Peyer's patch (tissue), 4 donors: ENCODE results near the gene ZFR2. TPM values are rescaled to one million over a fixed set of nuclear protein-coding genes. Genes with fewer than 3 reads are reported as not detected.

Experiments used
- DNase-seq, 3 donors: peaks; one replicate each; pipeline ENCODE4 v3.0.0-alpha.2; 2017 to 2019
- H3K27ac ChIP-seq, 4 donors: fragments of 200-600 bp; sonication (generic); one replicate each; pipeline ENCODE4 v1.5.1; 2016 to 2019
- H3K27me3 ChIP-seq, 2 donors: fragments of 200-600 bp; sonication (generic); one replicate each; pipeline ENCODE4 v1.5.1; 2019
- H3K36me3 ChIP-seq, 3 donors: fragments of 200-600 bp; sonication (generic); one replicate each; pipeline ENCODE4 v1.5.1; 2016 to 2019
- H3K4me1 ChIP-seq, 4 donors: fragments of 200-600 bp; sonication (generic); one replicate each; pipeline ENCODE4 v1.5.1; 2016 to 2019
- H3K4me3 ChIP-seq, 4 donors: fragments of 200-600 bp; sonication (generic); 1 replicate in 3 of 4; 2 replicates in 1 of 4; pipeline ENCODE4 v1.5.1; 2016 to 2019; ENCODE audit warnings: mild to moderate bottlenecking in 1 of 4
- H3K9me3 ChIP-seq, 4 donors: fragments of 200-600 bp; sonication (generic); one replicate each; pipeline ENCODE4 v1.5.1; 2016 to 2019; ENCODE audit warnings: mild to moderate bottlenecking in 1 of 4
- POLR2A ChIP-seq, 2 donors: fragments of 450-650 bp; IDR thresholded peaks; one replicate each; pipeline ENCODE4 v1.5.1; 2017; ENCODE audit warnings: antibody characterized with exemption in 2 of 2, mild to moderate bottlenecking in 2 of 2, moderate library complexity in 2 of 2
- total RNA-seq, 4 donors: library from RNA; depleted of rRNA; stranded (reverse); fragments of >200 nt; gene quantifications; one replicate each; pipeline ENCODE4 v1.1.0, GENCODE V29; 2016
- TF ChIP-seq, protein P1 (sequence below), 6 experiments: fragments of 450-650 bp in 4 of 6; fragments of 200-600 bp in 2 of 6; sonication (generic) in 1 of 6; IDR thresholded peaks; one replicate each; pipeline ENCODE4 v1.5.1; 2017 to 2019; ENCODE audit warnings: antibody characterized with exemption in 6 of 6, mild to moderate bottlenecking in 3 of 6, moderate library complexity in 1 of 6

The ZFR2 gene
- total RNA-seq, 4 donors from 2014 or later, result not detected

DNA sequence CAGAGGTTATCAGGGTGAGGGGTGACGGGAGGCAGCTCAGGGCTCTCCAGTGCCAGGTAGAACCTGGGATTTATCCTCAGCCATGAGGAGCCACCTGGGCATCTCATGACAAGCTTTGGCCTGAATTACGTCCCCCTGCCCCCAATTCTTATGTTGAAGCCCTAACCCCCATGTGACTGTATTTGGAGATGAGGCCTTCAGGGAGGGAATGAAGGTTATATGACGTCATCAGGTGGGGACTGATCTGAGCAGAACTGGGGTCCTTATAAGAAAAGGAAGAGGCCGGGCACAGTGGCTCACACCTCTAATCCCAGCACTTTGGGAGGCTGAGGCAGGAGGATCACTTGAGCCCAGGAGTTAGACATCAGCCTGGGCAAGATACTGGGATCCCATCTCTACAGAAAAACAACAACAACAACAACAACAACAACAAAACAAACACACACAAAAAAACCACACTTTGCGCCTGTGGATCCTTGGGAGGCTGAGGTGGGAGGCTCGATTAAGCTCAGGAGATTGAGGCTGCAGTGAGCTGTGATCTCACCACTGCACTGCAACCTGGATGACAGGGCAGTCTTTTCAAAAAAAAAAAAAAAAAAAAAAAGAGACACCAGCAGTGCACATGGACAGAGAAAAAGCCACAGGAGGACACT is 18.4 kb downstream of the ZFR2 start:
- Histone ChIP-seq H3K9me3 (peaks cover 0 to 7% (median 3%) of the 10 kb centered on the region in 4 donors), H3K36me3 (no peaks in the 10 kb centered on the region), H3K27ac (no peak overlapping the region), H3K4me1 (no peaks in the 10 kb centered on the region), H3K27me3 (no peaks in the 10 kb centered on the region), H3K4me3 (no peak overlapping the region)
- DNase-seq, result no peak
- TF ChIP-seq POLR2A (IDR thresholded peaks at IDR 0.05), result no peak
- TF ChIP-seq, protein P1, sequence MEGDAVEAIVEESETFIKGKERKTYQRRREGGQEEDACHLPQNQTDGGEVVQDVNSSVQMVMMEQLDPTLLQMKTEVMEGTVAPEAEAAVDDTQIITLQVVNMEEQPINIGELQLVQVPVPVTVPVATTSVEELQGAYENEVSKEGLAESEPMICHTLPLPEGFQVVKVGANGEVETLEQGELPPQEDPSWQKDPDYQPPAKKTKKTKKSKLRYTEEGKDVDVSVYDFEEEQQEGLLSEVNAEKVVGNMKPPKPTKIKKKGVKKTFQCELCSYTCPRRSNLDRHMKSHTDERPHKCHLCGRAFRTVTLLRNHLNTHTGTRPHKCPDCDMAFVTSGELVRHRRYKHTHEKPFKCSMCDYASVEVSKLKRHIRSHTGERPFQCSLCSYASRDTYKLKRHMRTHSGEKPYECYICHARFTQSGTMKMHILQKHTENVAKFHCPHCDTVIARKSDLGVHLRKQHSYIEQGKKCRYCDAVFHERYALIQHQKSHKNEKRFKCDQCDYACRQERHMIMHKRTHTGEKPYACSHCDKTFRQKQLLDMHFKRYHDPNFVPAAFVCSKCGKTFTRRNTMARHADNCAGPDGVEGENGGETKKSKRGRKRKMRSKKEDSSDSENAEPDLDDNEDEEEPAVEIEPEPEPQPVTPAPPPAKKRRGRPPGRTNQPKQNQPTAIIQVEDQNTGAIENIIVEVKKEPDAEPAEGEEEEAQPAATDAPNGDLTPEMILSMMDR (IDR thresholded peaks at IDR 0.05), result no peak

DNA sequence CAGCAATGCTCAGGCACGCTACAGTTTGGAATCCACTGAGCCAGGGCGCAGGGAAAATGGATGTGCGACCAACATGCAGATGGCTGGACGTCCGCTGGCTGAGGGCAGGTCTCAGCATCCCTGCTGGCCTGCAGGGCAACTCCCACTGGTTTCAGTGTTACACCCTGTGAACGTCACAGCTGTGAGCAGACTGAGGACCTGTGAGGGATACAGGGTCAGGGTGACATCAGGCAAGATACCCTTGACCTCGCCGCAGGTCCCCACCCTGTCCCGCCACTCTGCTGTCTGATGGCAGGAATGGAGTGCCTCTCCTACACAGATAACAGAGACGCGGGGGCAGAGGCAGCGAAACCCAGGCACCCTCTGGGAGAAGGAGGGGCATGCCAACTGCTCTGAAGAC is 19.1 kb downstream of the ZFR2 start:
- Histone ChIP-seq H3K36me3 (no peaks in the 10 kb centered on the region), H3K4me3 (no peak overlapping the region), H3K9me3 (peaks cover 0 to 7% (median 3%) of the 10 kb centered on the region in 4 donors), H3K27me3 (no peaks in the 10 kb centered on the region), H3K4me1 (no peaks in the 10 kb centered on the region), H3K27ac (no peak overlapping the region)
- no peak for DNase-seq
- TF ChIP-seq, protein P1 (IDR thresholded peaks at IDR 0.05), result no peak
- no peak for TF ChIP-seq POLR2A (IDR thresholded peaks at IDR 0.05)

DNA sequence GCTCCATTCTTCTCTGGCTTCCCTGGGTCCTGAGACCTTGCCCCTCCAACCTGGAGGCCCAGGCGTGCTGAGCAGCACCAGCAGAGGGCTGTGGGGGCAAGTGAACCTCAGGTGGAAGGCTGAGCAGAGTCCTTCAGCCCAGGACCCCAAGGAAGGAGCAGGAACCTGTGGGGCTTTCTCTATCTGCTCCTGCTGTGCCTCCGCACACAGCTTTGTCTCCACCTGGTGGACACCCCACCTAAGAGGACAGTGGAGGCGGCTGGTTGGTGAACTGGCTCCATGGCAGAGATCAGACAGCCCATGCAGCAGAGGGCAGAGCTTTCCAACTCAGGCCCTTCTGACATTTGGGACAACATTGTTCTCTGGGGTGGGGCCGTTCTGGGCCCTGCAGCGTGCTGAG is 19.7 kb downstream of the ZFR2 start:
- H3K27me3 ChIP-seq, result no peaks in the 10 kb centered on the region

DNA sequence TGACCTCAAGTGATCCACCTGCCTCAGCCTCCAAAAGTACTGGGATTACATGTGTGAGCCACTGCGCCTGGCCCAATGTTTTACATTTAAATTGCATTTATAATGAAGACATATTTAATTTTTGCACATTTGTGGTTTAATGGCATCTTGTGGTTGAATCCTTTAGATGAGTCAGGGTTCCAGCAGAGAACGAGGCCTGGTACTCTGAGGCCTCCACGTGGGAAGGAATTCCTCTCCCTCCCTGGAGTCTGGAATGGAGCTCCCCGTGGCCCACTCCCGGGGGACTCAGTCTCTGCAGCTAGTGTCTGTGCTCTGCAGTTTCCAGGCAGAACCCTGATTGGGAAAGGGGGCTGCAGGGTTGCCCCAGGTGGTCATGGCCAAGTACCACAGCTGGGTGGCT is 24.2 kb downstream of the ZFR2 start:
- Histone ChIP-seq H3K36me3 (no peaks in the 10 kb centered on the region), H3K27ac (no peak overlapping the region), H3K9me3 (no peaks in the 10 kb centered on the region), H3K4me3 (no peak overlapping the region), H3K27me3 (no peaks in the 10 kb centered on the region), H3K4me1 (no peaks in the 10 kb centered on the region)
- no peak for DNase-seq
- TF ChIP-seq POLR2A (IDR thresholded peaks at IDR 0.05), result no peak
- TF ChIP-seq, protein P1 (IDR thresholded peaks at IDR 0.05), result no peak

More for the DNA sequence above, 19.7 kb downstream of the ZFR2 start:
- peak in 2 of 3 donors; percentile 42 to 62 for DNase-seq
- H3K4me3 ChIP-seq, result no peak overlapping the region
- no peak overlapping the region for H3K27ac ChIP-seq
- TF ChIP-seq, protein P1 (IDR thresholded peaks at IDR 0.05), result peak in 4 of 6 experiments; percentile 30 to 46 (median 34)
- TF ChIP-seq POLR2A (IDR thresholded peaks at IDR 0.05), result no peak
- H3K9me3 ChIP-seq, result peaks cover 0 to 7% (median 3%) of the 10 kb centered on the region in 4 donors
- H3K36me3 ChIP-seq, result no peaks in the 10 kb centered on the region
- H3K4me1 ChIP-seq, result no peaks in the 10 kb centered on the region

DNA sequence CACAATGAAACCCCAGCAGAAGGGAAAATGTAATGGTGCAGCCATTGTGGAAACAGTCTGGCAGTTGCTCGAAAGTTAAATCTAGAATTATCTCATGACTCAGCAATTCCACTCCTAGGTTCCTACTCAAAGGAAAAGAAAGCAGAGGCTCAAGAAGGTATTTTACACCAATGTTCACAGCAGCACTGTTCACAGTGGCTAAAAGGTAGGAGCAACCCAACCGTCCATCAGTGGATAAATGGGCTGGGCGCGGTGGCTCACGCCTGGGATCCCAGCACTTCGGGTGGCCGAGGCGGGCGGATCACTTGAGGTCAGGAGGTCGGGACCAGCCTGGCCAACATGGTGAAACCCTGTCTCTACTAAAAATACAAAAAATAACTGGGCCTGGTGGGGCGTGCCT is 25.9 kb downstream of the ZFR2 start:
- Histone ChIP-seq H3K4me1 (no peaks in the 10 kb centered on the region), H3K27me3 (no peaks in the 10 kb centered on the region), H3K27ac (no peak overlapping the region), H3K36me3 (no peaks in the 10 kb centered on the region), H3K4me3 (no peak overlapping the region), H3K9me3 (no peaks in the 10 kb centered on the region)
- no peak for TF ChIP-seq POLR2A (IDR thresholded peaks at IDR 0.05)
- DNase-seq, result no peak

DNA sequence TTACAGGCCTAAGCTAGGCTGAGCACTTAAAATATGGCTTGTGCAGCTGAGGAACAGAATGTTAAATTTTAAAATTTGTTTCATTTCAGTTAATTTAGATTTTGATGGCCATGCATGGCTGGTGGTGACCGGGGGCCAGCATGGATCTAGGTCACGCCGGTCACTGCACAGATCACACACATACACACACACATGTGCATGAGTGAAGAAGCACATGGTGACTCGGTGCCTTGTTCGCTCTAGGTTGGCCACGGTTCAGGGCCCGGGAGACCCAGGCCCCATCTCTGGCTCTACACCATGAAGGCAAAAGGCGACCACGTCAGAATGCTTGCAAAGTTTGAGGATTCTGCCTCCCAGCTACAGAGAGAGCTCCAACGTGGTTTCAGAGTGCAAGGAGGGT is 28.0 kb downstream of the ZFR2 start:
- DNase-seq, result no peak
- Histone ChIP-seq H3K4me1 (no peaks in the 10 kb centered on the region), H3K9me3 (no peaks in the 10 kb centered on the region), H3K4me3 (no peak overlapping the region), H3K27me3 (no peaks in the 10 kb centered on the region), H3K36me3 (no peaks in the 10 kb centered on the region), H3K27ac (no peak overlapping the region)
- no peak for TF ChIP-seq POLR2A (IDR thresholded peaks at IDR 0.05)
- TF ChIP-seq, protein P1 (IDR thresholded peaks at IDR 0.05), result no peak
